NCI-H510A treated with DMSO at 0.1 percent for 48 hours (cell line): ENCODE measurements around the gene RAD21L1.

Experiments used
- DNase-seq: peaks from one replicate; lab custom pipeline; 2025; lab: John Stamatoyannopoulos, UW

The RAD21L1 gene

GRCh38 chr20:1272368-1273100 lies 46.7 kb downstream of the RAD21L1 start:
- no peak for DNase-seq

DNA sequence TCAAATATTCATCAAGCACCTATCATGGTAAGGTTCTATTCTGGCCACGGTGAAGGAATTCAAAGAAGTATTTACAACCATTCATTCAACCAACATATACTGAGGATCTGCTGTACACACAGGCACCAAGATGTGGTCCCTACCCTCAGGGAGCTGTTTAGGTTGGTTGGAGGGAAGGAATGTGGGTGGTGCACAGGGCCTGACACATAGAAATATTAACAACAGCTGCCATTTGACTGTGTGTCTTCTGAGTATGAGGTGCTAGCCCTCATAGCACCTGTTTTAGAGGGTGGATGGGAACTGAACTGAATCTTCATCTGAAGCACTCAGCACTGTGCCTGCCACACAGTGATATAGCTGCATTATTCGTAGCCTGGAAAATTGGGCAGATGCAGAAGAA lies 47.5 kb downstream of the RAD21L1 start:
- no peak for DNase-seq

DNA sequence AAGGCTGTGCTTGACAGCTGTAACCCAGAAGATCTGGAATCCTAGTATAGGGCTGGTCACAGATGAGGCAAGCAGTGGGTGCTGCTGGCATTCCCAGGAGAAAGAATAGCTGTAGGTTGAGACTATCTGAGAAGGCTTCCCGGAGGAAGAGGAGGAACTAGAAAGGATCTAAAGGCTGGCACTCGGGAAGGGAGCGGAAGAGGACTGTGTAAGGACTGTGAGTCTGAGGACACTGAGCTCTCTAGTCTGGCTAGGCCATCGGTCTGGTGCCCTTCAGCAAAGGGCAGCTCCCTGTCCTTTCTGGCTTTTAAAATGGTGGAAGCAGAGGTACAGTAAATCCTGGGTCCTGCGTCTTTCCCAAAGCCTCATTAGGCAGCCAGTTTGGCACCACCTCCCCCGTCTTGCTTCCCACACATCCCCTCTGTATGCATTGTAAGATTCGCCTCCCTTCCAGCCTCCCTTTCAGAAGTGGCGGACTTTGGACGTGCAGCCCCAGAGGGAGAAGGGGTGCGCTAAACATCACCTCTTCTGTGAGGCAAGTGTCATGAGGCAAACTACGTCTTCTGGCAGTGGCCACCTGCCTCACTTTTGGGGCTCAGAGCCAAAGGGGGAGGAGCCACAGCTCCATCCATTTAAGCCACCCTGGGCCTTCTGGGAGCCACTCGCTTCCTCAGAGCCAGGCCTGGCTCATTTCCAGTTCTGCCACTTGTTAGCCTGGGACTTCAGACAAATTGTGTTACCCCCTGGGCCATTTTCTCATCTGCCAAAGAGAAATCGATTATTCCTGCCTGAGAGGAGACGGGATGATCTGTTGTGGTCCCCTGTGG lies 48.9 kb downstream of the RAD21L1 start:
- DNase-seq: peak; percentile 58

- no peak for DNase-seq
Measured at GRCh38 chr20:1275919-1276318, 50.1 kb downstream of the RAD21L1 start.

DNA sequence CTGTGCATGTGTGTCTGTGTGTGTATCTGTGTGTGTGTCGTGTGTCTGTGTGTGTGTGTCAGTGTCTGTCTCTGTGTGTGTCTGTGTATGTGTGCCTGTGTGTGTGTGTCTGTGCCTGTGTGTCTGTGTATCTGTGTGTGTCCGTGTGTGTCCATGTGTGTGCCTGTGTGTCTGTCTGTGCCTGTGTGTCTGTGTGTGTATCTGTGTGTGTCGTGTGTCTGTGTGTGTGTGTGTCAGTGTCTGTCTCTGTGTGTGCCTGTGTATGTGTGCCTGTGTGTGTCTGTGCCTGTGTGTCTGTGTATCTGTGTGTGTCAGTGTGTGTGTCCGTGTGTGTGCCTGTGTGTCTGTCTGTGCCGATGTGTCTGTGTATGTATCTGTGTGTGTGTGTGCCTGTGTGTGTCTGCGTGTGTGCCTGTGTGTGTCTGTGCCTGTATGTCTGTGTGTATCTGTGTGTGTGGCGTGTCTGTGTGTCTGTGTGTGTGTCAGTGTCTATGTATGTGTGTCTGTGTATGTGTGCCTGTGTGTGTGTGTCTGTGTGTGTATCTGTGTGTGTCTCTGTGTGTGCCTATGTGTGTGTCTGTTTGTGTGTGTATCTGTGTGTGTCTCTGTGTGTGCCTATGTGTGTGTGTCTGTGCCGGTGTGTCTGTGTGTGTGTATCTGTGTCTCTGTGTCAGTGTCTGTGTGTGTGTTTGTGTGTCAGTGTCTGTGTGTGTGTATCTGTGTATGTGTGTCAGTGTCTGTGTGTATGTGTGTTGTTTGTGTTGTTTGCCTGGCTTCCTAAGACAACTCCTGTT lies 51.9 kb downstream of the RAD21L1 start:
- no peak for DNase-seq

GRCh38 chr20:1278993-1279392 lies 53.1 kb downstream of the RAD21L1 start:
- DNase-seq: no peak

GRCh38 chr20:1280195-1281102 lies 54.6 kb downstream of the RAD21L1 start:
- no peak for DNase-seq

- DNase-seq: peak; percentile 79
Measured at GRCh38 chr20:1281279-1282057, 55.6 kb downstream of the RAD21L1 start.

DNA sequence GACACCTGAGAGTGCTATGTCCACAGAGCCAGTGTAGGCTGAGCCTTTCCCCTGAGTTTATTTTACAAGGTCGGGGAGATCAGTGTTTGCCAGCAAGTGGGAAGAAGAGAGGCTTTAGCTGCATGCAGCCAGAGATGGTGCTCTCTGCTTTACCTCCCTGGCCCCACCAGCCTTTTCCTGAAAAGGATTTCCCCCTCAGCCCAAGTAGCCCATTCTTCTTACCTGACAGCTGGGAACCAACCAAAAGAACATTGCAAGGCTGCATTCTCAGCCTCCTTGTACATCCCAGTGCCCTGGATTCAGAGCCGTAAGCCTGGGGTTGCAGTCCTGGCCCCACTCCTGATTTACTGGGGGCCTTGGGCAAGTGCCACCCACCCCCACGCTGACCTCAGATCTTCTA lies 57.1 kb downstream of the RAD21L1 start:
- DNase-seq: no peak

DNA sequence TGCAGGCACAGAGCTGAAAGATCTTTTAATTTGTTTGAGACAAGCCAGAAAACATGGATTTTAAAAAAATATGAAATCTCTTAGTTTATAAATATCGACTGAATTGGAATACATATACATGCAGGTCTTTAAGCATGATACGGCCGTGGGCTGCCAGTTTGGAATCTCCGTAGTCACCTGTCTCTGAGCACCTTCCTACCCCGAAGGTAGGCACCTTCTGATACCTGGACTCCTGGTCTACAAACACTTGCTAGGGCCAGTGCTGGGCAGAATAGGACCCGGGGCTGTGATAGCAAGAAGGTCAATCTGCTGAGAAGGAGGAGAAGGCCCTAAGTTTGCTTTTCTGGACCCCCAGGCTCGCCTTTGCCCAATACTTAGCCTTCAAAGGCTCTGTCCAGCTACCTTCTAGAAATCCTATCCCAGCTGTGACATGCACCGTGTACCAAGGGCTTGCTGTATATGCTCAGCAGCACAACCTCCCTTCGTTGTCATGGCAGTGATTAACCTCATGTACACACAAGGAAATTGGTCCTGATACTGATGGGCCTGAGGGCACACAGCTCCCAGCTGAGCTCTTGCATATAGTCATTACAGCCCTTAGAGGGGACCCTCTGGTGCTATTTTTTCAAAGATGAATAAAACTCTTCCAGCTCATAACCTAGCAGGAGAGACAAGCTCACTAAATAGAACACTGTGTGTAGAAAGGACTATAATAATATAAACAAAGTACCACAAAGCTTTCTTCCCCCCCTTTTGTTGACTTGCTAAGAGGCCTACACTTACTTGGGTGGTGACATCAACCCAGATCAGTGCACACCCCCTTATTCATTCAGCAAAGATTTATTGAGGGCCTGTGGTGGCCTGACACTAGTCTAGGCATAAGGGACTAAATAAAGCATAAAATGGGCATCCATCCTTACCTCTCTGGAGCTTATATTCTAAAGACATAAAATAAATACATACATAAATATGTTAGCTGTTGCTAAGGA lies 58.0 kb downstream of the RAD21L1 start:
- no peak for DNase-seq

- DNase-seq: no peak
Measured at GRCh38 chr20:1286267-1287024, 60.6 kb downstream of the RAD21L1 start.

DNA sequence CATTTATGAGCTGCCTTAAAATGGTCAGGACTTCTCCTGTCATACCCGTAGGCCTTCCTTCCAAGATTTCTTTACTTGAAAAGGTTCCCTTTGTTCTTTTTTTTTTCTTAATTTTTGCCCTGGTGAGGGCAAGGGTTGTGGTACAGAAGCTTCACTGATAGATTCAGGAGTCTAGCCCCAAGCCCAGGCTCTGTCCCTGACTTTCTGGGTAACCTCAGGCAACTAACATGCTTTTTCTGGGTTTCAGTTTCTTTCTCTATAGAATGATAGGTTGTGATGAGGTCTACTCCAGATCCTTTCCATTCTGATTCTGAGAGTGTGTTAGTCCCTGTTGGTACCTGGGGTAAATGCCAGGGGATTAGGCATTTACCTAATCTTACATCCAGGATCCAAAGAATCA lies 61.5 kb downstream of the RAD21L1 start:
- no peak for DNase-seq

GRCh38 chr20:1287787-1288569 lies 62.1 kb downstream of the RAD21L1 start:
- no peak for DNase-seq

DNA sequence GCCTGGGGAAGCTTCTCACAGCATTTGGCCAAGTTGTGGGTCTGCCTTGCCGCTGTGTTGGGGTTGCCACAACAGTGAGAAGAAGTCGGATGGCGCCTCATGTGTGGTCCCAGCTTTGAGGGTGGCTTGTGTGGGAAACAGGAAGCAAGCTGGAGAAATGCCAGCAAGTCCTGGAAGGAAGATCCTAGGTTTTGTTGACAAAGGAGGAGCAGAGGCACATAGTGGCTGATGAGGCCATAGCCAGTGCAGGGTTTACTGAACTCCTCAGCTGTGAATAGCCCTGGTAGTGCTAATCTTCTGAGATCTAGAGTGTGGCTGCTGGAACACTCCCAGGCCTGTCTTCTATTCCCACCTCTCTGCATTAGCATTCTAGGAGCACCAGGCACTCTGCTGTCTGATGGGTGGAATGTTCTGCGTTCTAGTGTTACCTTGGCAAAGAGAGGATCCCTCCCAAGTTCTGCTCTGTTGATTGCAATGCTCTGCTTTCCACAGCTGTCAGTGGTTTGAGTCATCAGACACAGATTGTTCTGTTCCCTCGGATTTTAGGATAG lies 65.4 kb downstream of the RAD21L1 start:
- DNase-seq: no peak

DNA sequence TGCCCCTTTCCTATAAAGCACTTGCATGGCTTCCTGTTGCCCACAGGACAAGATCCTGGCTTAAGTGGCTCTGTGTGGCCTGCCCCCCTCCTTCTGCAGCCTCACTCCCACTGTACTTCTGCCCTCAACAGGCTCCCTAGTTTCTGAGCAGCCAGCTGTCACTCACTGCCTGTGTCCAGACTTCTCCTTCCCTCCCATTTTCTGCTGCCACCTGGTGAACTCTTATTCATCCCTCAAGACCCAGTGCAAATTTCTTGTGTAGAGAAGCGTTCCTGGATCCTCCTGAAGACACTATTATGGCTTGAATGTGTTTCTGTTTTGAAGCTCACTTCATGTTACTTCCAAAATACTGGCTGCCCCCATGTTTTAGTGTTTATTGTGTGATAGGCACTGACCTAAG lies 66.8 kb downstream of the RAD21L1 start:
- no peak for DNase-seq

GRCh38 chr20:1293641-1294379 lies 68.0 kb downstream of the RAD21L1 start:
- peak; percentile 63 for DNase-seq

GRCh38 chr20:1294497-1294896 lies 68.7 kb downstream of the RAD21L1 start:
- no peak for DNase-seq
